Heart left ventricle (tissue), 13 donors: Measurements from ENCODE around the gene SDC4.

Experiments used
- POLR2A ChIP-seq, 2 donors: fragments of 450-650 bp; IDR thresholded peaks; one replicate each; pipeline ENCODE4 v1.6.1; 2017; ENCODE audit warnings: antibody characterized with exemption in 2 of 2, mild to moderate bottlenecking in 2 of 2, moderate library complexity in 2 of 2
- TF ChIP-seq, protein P1 (sequence below), 12 donors: fragments of 200-600 bp; sonication (generic) in 4 of 12; IDR thresholded peaks; one replicate each; pipeline versions ENCODE4 v1.5.0 to v1.8.0; 2018 to 2022; ENCODE audit warnings: antibody characterized with exemption in 12 of 12, mild to moderate bottlenecking in 5 of 12
- donor health status: ischemic (EF 13 %, LVEDD 7.1; RV severe dilation, severe dysfunction).
- donor health status: DM: no; HTN: yes; CAD: no.
- donor health status: DM: no; HTN: no; CAD: no.
- donor health status: ischemic (EF 25% LVEDD 6.9; RV normal size, moderate dysfunction).
- donor health status: ischemic (EF 25% LVEDD 5.7; RV mildly dilated, moderate dysfunction).
- donor health status: ischemic (EF 35%, LVEDD 5.7; RV mildly dilated, moderate dysfunction).
- donor health status: nonischemic (EF 11% LVEDD 7.7; RV severe dilation, severe dysfunction).
- donor health status: DM: yes; HTN: yes; CAD: no.
- donor health status: PGD.
- donor health status: ischemic (EF 29% LVEDD 5.4; RV normal size, mild dysfunction).
- donor health status: nonischemic (EF 23%, LVEDD 6.1; RV moderate dilation, normal function).

DNA sequence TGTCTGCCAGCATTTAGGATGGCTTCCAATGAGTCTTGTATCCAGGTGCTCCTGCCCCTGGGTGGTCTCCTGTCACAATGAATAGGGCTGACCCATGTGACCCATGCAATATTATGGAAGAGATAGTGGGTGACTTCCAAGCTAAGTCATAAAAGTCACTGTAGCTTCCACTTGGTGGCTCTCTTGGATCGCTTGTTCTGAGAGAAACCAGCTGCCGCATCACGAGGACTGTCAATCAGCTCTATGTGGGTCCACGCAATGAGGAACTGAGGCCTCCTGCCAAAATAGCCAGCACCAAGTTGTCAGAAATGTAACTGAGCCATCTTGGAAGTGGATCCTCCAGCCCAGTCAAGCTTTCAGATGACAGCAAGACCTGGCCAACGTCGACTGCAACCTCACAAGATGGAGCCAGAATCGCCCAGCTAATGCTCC is 25.3 kb downstream of the SDC4 start:
- TF ChIP-seq, protein P1, sequence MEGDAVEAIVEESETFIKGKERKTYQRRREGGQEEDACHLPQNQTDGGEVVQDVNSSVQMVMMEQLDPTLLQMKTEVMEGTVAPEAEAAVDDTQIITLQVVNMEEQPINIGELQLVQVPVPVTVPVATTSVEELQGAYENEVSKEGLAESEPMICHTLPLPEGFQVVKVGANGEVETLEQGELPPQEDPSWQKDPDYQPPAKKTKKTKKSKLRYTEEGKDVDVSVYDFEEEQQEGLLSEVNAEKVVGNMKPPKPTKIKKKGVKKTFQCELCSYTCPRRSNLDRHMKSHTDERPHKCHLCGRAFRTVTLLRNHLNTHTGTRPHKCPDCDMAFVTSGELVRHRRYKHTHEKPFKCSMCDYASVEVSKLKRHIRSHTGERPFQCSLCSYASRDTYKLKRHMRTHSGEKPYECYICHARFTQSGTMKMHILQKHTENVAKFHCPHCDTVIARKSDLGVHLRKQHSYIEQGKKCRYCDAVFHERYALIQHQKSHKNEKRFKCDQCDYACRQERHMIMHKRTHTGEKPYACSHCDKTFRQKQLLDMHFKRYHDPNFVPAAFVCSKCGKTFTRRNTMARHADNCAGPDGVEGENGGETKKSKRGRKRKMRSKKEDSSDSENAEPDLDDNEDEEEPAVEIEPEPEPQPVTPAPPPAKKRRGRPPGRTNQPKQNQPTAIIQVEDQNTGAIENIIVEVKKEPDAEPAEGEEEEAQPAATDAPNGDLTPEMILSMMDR (IDR thresholded peaks at IDR 0.05), result peak; percentile 17 to 63 (median 46)
- TF ChIP-seq POLR2A (IDR thresholded peaks at IDR 0.05), result no peak
